Endodermal cell (in vitro differentiated cells): ENCODE measurements around the gene NPAS3. TPM values are rescaled to one million over a fixed set of nuclear protein-coding genes. Genes with fewer than 3 reads are reported as not detected.

Experiments used
- DNase-seq: peaks from one replicate; pipeline ENCODE4 v3.0.0-alpha.2; 2017
- H3K27ac ChIP-seq: 2 replicates; pipeline ENCODE4 v1.5.1; 2013; ENCODE audit warnings: mild to moderate bottlenecking, low read depth, low read length, moderate library complexity
- H3K27me3 ChIP-seq: 2 replicates; pipeline ENCODE4 v1.6.1; 2013; ENCODE audit warnings: mild to moderate bottlenecking, low read length, moderate library complexity; ENCODE audit not compliant: insufficient read depth, control insufficient read depth, poor library complexity, severe bottlenecking
- H3K36me3 ChIP-seq: 2 replicates; pipeline ENCODE4 v1.7.0; 2013; ENCODE audit warnings: mild to moderate bottlenecking, low read length, moderate library complexity; ENCODE audit not compliant: control insufficient read depth, insufficient read depth
- H3K4me1 ChIP-seq: one replicate; pipeline ENCODE4 v1.7.0; 2013; ENCODE audit warnings: low read length; ENCODE audit not compliant: control insufficient read depth, insufficient read depth
- H3K4me3 ChIP-seq: 2 replicates; pipeline ENCODE4 v1.5.1; 2013; ENCODE audit warnings: mild to moderate bottlenecking, low read length, moderate library complexity
- H3K9ac ChIP-seq: 2 replicates; pipeline ENCODE4 v1.6.1; 2013; ENCODE audit warnings: mild to moderate bottlenecking, low read length, moderate library complexity; ENCODE audit not compliant: poor library complexity, severe bottlenecking; ENCODE audit errors: extremely low read depth
- H3K9me3 ChIP-seq: 2 replicates; pipeline ENCODE4 v1.6.1; 2013; ENCODE audit warnings: mild to moderate bottlenecking, low read length, moderate library complexity; ENCODE audit not compliant: control insufficient read depth
- H3K27ac Mint-ChIP-seq: 2 replicates; pipeline ENCODE4 v1.8.0; 2020; ENCODE audit warnings: mixed read lengths
- H3K27me3 Mint-ChIP-seq: 2 replicates; pipeline ENCODE4 v1.8.0; 2021; ENCODE audit warnings: mild to moderate bottlenecking, mixed read lengths; ENCODE audit not compliant: insufficient read depth
- H3K36me3 Mint-ChIP-seq: 2 replicates; pipeline ENCODE4 v1.8.0; 2020; ENCODE audit warnings: low read depth, mixed read lengths
- H3K4me1 Mint-ChIP-seq: 2 replicates; pipeline ENCODE4 v1.8.0; 2020; ENCODE audit warnings: mixed read lengths
- H3K4me3 Mint-ChIP-seq: 2 replicates; pipeline ENCODE4 v1.8.0; 2020; ENCODE audit warnings: mild to moderate bottlenecking, moderate library complexity, mixed read lengths
- H3K9me3 Mint-ChIP-seq: 2 replicates; pipeline ENCODE4 v1.8.0; 2020; ENCODE audit warnings: mild to moderate bottlenecking, mixed read lengths
- CTCF ChIP-seq: fragments of 200-600 bp; sonication (generic); conservative IDR thresholded peaks from 2 replicates; pipeline ENCODE4 v1.5.0; 2021; ENCODE audit warnings: antibody characterized with exemption, mild to moderate bottlenecking
- WGBS, 2 experiments: methylation state at CpG; one replicate each; pipeline versions ENCODE4 v1.1.5 to v1.1.7; 2013; ENCODE audit warnings: missing lambda C conversion rate in 2 of 2, mixed read lengths in 1 of 2; ENCODE audit not compliant: insufficient coverage in 1 of 2, insufficient read length in 1 of 2; 5-methylcytosine and 5-hydroxymethylcytosine counted together
- total RNA-seq, 2 donors: library from RNA; stranded (reverse); fragmentation: NEBNext Ultra II Directional in 1 of 2; extraction: Animal tissue kit (Norgen Biotek cat#: 25700) in 1 of 2; gene quantifications; 2 replicates in 1 of 2; 3 replicates in 1 of 2; pipeline ENCODE4 v1.2.1, GENCODE V29; 2021

The NPAS3 gene
- total RNA-seq, 2 donors from 2014 or later, result 1.4 to 1.6 TPM

DNA sequence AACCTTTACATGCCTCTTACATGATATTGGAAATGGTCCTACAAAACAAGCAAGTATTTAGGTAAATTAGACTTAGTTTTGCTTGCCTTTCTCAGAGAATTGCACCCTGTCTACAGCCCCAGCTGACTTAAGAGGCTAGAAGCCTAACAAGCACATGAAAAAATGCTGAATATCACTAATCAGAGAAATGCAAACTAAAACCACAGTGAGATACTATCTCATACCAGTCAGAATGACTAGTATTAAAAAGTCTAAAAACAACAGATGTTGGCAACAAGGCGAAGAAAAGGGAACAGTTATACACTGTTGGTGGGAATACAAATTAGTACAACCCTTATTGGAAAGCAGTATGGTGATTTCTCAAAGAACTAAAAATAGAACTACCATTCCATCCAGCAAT lies 908.4 kb downstream of the NPAS3 start:
- Histone ChIP-seq H3K27me3 (no peaks in the 10 kb centered on the region), H3K36me3 (no peaks in the 10 kb centered on the region), H3K9me3 (no peaks in the 10 kb centered on the region), H3K4me3 (no peak overlapping the region), H3K27ac (no peak overlapping the region), H3K4me1 (peaks cover 7% of the 10 kb centered on the region), H3K9ac (no peak overlapping the region)
- Mint-ChIP-seq H3K27ac (no peak overlapping the region), H3K36me3 (no peaks in the 10 kb centered on the region), H3K9me3 (no peaks in the 10 kb centered on the region), H3K4me1 (peaks cover 19% of the 10 kb centered on the region), H3K27me3 (peaks cover 16% of the 10 kb centered on the region), H3K4me3 (no peak overlapping the region)
- no peak for TF ChIP-seq CTCF
- no peak for DNase-seq
- WGBS, 2 experiments, result 100% methylated on average over 1 of the region's 1 CpG; no CpG with 5 or more reads in 1 of the 2 experiments

DNA sequence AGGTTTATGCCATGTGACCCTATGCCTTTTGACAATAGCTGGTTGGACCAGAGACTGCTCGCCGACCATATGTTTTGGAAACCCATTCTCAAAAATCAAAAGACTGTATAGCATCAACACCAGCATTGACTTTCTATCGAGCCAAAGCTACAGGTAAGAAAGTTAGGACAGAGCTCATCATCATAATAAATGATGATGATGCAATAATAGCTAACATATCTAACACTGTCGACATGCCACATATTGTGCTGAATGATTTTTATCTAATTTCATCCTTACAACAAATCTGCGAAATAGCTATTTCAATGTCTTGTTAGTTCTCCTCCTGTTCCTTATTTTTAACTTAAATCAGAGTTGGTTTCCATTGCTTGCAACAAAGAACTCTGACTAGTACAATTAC lies 909.3 kb downstream of the NPAS3 start:
- H3K27me3 ChIP-seq, result no peaks in the 10 kb centered on the region
- H3K9ac ChIP-seq, result no peak overlapping the region
- DNase-seq, result no peak
- Mint-ChIP-seq H3K27me3 (peaks cover 18% of the 10 kb centered on the region), H3K36me3 (no peaks in the 10 kb centered on the region), H3K9me3 (no peaks in the 10 kb centered on the region), H3K27ac (no peak overlapping the region), H3K4me1 (peaks cover 23% of the 10 kb centered on the region), H3K4me3 (no peak overlapping the region)
- no peaks in the 10 kb centered on the region for H3K9me3 ChIP-seq
- no peaks in the 10 kb centered on the region for H3K36me3 ChIP-seq
- WGBS, 2 experiments, result 89 to 95% methylated on average over 5 of the region's 5 CpGs
- no peak for TF ChIP-seq CTCF
- H3K27ac ChIP-seq, result no peak overlapping the region
- H3K4me1 ChIP-seq, result peaks cover 9% of the 10 kb centered on the region
- H3K4me3 ChIP-seq, result no peak overlapping the region

- no peaks in the 10 kb centered on the region for H3K27me3 ChIP-seq
- no peak overlapping the region for H3K9ac ChIP-seq
- peaks cover 9% of the 10 kb centered on the region for H3K4me1 ChIP-seq
- 46 to 48% methylated on average over 4 to 8 of the region's 8 CpGs for WGBS, 2 experiments
- Mint-ChIP-seq H3K36me3 (no peaks in the 10 kb centered on the region), H3K4me3 (no peak overlapping the region), H3K9me3 (no peaks in the 10 kb centered on the region), H3K4me1 (peaks cover 23% of the 10 kb centered on the region), H3K27ac (no peak overlapping the region), H3K27me3 (peaks cover 18% of the 10 kb centered on the region)
- H3K9me3 ChIP-seq, result no peaks in the 10 kb centered on the region
- peak; percentile 99 for TF ChIP-seq CTCF
- no peak overlapping the region for H3K4me3 ChIP-seq
- no peak overlapping the region for H3K27ac ChIP-seq
- no peaks in the 10 kb centered on the region for H3K36me3 ChIP-seq
- DNase-seq, result peak; percentile 97
Observed at GRCh38 chr14:33848706-33849454, 910.2 kb downstream of the NPAS3 start.
